Ecto neural progenitor cell (in vitro differentiated cells): Measurements from ENCODE around the gene TEX22.

ENCODE experiments used
- DNase-seq: peaks from one replicate; pipeline ENCODE4 v3.0.0-alpha.2; 2018; ENCODE audit warnings: low spot score

Gene TEX22

GRCh38 chr14:105366386-105367074 is 31.8 kb upstream of the TEX22 start:
- DNase-seq: no peak

GRCh38 chr14:105367116-105368031 is 31.0 kb upstream of the TEX22 start:
- DNase-seq: no peak

DNA sequence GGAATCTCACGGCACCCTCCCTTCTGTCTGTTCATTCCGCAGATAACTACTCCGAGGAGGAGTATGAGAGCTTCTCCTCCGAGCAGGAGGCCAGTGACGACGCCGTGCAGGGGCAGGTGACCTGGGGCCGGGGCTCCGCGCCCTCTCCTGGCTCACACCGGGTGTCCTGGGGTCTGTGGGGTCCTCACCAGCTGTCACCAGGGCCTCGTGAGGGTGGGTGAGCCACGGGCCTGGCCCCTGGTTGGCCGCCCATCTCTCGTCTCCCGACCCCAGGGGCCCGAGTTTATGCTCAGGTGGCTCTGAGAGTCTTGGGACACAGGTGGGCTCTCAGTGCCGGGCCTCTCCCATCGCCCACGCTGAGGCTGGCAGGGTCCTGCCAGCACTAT is 30.3 kb upstream of the TEX22 start:
- no peak for DNase-seq

DNA sequence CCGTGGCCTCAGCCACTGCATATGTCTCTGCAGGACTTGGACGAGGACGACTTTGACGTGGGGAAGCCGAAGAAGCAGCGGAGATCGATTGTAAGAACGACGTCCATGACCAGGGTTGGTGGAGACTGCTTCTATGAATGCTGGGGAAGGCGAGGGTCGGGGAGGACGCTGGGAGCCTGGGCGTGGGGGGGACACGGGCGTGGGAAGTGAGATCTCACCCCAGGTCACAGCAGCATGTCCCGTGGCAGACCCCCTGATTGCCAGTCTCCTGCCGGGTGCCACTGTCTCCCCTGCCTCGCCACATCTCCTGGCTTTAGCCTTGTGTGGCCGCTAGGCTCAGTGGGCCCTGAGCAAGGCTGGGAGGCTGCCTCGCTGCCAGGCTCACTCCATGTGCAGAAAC is 29.9 kb upstream of the TEX22 start:
- no peak for DNase-seq

GRCh38 chr14:105368910-105369652 is 29.3 kb upstream of the TEX22 start:
- DNase-seq: no peak

- DNase-seq: no peak
Observed at GRCh38 chr14:105369653-105370040, 28.7 kb upstream of the TEX22 start.

- DNase-seq: no peak
Observed at GRCh38 chr14:105374389-105374788, 23.9 kb upstream of the TEX22 start.

GRCh38 chr14:105375635-105376057 is 22.7 kb upstream of the TEX22 start:
- DNase-seq: no peak

- DNase-seq: no peak
Observed at GRCh38 chr14:105376521-105377440, 21.6 kb upstream of the TEX22 start.

- no peak for DNase-seq
Observed at GRCh38 chr14:105377555-105378182, 20.7 kb upstream of the TEX22 start.

DNA sequence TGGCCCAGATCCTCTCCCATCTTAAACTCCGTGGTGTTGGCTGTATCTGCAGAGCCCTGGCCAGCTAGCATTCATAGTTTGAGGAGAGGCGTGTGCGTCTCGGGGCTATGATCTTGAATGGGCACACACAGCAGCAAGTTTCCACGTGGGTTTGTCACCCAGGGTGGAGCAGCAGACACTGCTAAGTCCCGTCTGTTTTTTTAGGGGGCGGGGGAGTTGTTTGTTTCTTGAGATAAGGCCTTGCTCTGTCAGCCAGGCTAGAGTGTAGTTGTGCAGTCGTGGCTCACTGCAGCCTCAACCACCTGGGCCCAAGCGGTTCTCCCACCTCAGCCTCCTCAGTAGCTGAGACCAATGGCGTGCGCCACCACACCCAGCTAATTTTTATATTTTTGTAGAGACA is 20.1 kb upstream of the TEX22 start:
- DNase-seq: no peak

GRCh38 chr14:105378873-105379685 is 19.3 kb upstream of the TEX22 start:
- DNase-seq: no peak

DNA sequence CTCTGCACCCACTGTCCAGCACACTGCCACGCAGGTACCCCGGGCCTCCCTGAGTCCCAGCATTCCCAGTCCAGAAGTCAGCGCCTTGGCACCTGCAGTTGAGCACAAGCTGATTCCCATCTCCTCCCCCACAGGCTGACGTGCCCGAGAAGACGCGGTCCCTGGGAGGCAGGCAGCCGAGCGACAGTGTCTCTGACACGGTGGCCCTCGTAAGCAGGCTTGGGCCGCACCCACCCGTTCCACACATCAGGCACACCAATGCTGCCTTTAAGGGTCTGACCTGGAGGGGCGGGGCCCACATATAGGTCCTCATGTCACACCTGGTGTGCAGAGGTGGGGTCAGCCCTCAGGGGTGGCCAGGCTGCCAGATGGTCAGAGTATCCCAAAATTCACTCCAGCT is 18.4 kb upstream of the TEX22 start:
- DNase-seq: no peak

DNA sequence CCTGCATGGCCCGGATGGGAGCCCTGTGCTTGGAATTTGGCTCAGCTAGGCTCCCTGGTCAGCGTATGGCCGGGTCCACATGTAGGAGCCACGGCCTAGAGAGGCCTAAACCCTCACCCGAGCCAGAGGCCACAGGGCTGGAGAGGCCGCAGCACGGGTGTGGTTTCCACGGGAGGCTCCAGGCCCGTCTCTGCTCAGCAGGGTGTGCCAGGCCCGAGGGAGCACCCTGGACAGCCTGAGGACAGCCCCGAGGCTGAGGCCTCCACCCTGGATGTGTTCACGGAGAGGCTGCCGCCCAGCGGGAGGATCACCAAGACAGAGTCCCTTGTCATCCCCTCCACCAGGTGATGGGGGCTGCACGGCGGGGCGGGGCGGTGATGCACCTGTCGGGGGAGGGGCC is 17.6 kb upstream of the TEX22 start:
- DNase-seq: no peak

DNA sequence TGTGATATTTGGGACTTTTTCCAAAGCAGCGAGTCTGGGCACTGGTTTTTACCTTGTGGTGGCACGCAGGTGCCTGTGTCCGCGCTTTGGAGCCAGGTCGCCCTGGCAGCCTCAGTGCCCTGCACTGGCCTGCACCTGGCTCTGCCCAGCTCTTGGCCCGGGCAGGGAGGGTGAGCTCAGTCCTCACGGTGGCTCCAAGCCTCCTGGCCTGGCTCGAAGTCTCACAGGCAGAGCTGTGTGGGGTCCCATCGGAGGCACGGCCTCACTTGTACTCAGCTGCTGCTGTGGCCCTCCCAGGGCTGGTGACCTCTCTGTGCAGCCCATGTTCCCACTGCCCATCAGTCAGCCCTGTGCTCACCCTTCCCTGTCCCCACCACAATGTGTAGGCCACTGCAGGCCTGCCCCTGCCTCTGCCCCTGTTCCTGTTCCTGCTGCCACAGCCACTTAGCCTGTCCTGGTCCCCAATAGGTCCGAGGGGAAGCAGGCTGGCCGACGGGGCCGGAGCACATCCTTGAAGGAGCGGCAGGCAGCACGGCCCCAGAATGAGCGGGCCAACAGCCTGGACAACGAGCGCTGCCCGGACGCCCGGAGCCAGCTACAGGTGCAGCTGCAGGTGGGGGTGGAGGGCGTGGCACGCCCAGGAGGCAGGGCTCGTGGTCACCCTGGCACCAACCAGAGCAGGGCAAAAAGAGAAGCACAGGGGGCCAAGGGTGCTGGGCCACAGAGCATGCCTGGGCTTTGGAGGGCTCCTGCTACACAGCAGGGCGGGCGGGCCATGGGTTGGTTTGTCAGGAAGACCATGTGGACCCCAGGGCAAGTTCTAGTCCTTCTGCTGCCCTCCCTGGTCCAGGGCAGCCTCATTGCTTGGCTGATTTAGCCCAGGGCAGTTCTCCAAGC is 16.6 kb upstream of the TEX22 start:
- no peak for DNase-seq

- no peak for DNase-seq
Observed at GRCh38 chr14:105382343-105383082, 15.8 kb upstream of the TEX22 start.

GRCh38 chr14:105383083-105383730 is 15.1 kb upstream of the TEX22 start:
- DNase-seq: no peak

DNA sequence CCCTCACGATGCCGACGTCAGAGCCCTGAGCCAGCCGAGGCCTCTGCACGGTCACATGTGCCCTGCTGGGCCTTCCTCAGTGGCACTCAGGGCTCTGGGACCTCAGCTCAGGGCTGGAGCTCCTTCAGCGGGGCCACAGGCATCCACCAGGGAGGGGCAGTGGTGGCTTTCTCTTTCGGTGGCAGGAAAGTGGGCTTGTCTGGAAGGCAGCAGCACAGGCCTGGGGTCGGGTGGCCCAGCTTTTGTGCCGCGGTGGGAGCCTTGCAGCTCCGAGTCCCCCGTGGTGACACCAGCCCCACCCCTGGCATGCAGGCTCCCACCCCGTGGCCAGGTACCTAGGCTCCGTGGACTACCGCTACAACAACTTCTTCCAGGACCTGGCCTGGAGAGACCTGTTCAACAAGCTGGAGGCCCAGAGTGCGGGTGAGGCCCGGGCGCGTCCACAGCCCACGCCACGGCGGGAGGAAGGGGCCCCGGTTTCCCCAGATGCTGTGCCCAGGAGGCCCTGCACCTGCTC is 14.2 kb upstream of the TEX22 start:
- DNase-seq: no peak
